NCI-H1694 treated with DMSO at 0.1 percent for 48 hours (cell line): ENCODE data around the gene INTS11.
A peak's percentile ranks its signal among the peaks of the same experiment; 100 is the strongest.
"Not testable (repeated sequence)": the region's sequence is repeated elsewhere in the genome, so short reads cannot be mapped to it uniquely, and the experiment has no call there.

Experiments used
- DNase-seq: peaks from one replicate; lab custom pipeline; 2025; lab: John Stamatoyannopoulos, UW

Gene INTS11

DNA sequence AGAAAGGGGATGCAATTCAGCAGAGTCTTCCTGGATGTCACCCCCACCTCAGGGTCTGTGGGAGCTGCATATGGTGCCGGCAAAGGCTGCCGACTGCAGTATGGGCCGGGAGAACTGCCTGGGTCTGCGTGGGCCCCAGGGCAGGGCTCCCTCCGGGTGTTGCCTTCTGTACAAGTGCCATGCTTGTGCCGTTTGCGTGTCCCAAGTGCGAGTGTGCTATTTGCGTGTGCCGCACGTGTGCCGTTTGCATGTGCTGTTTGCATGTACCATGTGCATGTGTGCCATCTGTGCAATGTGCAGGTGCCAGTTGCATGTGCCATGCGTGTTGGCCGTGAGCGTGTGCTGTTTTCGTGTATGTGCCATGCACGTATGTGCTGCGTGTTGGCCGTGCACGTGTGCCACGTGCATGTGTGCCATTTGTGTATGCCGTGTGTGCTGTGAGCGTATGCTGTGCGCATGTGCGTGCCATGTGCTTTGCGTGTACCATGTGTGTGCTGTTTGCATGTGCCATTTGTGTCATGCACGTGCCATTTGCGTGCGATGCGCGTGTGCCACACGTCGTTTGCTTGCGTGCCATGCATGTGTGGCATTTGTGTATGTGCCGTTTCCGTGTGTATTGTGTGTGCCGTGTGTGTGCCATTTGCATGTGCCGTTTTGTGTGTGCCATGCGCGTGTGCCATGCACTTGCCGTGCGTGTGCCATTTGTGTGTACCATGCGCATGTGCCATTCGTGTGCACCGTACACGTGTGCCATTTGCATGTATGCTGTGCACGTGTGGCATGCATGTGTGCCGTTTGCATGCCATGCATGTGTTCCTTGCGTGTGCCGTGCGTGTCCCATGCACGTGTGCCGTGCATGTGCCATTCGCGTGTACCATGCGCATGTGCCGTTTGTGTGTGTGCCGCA is 5.1 kb upstream of the INTS11 start:
- no peak for DNase-seq

DNA sequence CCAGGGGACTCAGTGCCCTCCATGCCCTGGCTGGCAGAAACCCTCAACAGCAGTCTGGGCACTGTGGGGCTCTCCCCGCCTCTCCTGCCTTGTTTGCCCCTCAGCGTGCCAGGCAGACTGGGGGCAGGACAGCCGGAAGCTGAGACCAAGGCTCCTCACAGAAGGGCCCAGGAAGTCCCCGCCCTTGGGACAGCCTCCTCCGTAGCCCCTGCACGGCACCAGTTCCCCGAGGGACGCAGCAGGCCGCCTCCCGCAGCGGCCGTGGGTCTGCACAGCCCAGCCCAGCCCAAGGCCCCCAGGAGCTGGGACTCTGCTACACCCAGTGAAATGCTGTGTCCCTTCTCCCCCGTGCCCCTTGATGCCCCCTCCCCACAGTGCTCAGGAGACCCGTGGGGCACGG is 3.8 kb upstream of the INTS11 start:
- no peak for DNase-seq

DNA sequence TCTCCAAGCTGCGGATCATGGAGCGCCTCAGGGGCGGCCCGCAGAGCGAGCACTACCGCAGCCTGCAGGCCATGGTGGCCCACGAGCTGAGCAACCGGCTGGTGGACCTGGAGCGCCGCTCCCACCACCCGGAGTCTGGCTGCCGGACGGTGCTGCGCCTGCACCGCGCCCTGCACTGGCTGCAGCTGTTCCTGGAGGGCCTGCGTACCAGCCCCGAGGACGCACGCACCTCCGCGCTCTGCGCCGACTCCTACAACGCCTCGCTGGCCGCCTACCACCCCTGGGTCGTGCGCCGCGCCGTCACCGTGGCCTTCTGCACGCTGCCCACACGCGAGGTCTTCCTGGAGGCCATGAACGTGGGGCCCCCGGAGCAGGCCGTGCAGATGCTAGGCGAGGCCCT is 2.8 kb upstream of the INTS11 start:
- DNase-seq, result no peak

DNA sequence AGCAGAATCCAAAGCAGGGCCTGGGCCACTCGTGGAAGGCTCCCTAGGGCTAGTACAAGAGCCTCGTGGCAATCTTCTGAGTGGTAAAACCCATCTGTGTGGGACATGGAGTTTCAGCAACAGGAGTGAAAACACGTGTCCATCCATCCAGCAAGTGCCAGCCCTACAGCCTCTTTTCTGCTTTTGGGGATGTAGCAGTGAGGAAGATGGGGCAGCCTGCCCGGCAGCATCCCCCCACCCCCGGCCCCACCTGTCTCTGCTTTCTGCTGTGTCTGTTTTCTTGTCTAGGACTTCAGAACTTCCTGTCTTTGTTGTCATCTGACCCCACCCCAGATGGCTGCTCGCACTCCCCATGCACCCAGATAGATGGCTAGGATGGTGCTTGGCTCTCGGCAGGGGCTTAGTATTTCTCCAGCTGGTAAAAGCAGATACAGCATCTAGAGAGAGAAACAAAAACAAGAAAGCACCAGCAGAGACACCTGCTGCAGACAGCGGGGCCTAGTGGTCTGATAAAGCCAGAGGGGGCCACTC is 1.7 kb upstream of the INTS11 start:
- DNase-seq, result no peak

DNA sequence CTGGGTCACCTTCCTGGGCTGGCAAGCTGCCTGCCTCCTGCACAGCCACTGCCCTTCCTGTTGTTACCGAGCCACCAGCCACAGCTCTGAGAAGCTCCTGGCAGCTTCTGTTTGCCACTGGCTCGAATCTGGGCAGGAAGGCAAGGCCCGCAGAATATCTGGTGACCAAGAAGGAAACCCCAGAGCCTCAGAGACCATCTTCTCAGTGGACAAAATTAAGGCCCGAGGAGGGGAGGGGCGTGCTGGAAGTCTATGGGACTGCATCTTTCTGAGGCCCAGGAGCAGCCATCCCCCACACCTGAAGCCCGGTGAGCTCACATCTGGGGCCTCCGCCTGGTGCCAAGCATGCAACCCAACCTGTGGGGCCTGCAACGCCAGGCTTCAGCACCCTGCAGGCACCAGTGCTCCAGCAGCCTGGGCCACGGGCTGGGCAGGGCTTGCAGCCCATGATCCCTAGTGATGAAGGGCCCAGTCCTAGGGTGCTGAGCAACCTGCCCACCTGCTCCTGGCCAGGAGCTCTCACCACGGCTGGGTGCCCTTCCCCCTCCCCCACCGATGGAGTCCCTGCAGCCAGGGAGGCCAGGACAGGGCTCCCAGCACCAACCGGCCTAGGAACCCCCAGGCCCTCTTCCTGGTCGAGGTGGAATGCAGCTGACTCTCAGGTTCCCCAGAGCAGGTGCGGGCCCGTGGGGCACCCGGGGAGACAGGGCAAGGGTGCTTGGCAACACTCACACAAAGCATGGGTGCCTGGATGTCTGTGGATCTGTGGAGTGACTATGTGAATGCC is 1.0 kb upstream of the INTS11 start:
- no peak for DNase-seq

DNA sequence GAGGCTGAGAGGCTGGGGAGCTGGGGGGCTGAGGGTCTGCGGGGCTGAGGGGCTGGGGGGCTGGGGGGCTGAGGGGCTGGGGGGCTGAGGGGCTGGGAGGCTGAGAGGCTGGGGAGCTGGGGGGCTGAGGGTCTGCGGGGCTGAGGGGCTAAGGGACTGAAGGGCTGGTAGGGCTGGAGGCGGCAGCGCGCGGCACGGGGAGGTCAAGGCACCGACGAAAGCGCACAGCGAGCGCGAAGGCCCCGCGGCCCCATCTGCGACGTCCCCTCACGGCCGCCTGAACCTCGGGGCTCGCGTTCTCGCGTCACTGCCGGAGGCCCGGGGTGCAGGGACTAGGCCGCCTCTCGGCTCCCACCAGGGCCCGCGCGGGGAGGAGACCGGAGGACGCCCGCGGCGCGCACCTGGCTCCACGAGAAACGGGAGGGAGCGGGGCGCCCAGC is 356 bp downstream of the INTS11 start:
- no peak for DNase-seq

DNA sequence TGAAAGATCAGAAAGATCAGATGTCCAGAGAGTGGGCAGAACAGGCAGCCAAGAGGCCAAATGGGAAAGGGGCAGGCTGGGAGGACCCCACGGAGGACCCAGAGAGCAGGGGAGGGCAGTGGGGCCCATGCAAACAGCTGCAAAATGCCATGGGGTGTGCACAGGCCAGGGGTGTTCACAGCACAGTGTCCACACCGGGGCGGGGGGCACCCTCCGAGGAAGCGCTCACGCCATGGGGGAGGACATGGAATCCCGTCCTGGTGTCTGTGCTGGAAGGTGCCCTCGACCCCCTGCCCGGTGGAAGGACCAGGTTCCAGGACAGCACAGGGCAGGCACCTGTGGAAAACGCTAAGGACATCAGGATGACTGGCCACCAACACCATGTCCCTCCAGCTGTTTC is 1.5 kb downstream of the INTS11 start:
- no peak for DNase-seq

DNA sequence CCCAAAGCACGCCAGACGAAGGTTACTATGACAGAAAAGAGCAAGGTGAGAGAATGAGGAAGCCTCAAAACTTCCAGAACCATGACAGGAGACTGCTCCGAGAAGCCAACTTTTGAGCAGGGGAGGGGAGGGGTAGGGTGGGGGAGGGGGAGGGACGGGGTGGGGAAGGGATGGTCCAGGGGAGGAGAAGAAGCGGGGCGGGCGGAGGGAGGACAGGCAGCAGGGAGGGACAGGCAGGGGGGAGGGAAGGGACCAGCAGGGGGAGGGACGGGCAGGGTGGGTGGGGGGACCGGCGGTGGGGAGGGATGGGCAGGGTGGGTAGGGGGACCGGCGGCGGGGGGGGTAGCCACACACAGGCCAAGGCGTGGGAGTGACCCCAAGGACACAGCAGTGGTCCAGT is 2.0 kb downstream of the INTS11 start:
- no peak for DNase-seq

DNA sequence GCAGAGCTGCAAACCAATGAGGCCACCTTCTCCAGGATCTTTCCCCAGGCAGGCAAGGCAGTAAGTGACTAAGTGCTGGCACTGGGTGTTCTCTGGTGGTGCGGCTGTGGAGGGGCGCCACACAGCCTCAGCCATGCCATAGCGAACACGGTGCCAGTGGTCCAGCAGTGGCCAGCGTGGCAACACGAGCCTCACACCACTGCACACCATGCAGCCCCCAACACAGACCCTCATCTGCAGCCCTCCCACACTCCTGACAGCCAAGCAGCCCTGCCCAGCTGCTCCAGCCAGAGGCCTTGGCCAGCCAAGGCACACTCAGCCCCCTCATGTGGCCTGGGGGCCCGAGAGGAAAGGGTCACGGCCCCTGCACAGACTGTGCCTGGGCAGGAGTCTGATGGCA is 3.0 kb downstream of the INTS11 start:
- no peak for DNase-seq

DNA sequence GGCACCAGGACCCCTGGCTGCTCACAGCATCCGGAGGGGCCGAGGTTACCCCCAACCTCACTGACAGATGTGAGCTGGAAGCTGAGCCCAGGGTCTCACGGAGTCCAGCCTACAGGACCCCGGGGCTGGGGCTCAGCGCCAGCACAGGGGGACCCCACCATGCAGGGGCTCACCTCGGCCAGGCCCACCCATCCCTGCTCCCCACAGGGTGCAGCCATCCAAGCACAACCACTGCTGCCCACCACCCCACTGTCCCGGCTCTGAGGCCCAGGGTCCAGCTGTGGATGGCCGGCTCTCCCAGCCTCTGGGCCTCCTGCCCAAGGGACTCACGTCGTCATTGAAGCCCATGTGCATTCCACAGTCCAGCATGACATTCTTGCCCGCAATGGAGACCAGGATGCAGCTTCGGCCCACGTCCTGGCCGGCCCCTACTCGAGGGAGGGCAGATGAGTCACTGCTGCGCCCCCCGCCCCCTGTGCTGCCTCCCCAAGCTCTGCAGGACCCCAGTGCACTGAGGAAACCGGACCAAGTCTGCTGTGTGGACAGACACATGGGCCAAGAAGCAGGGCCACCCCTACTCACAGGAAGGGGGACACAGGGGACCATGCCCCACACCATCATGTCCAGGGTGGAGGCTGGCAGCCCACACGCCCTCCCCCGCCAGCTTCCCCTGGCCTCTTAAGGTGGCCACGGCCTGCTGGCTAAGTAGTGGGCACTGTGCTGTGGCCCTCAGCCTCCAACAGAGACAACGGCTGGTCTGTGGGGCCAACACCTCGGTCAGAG is 3.6 kb downstream of the INTS11 start:
- no peak for DNase-seq

DNA sequence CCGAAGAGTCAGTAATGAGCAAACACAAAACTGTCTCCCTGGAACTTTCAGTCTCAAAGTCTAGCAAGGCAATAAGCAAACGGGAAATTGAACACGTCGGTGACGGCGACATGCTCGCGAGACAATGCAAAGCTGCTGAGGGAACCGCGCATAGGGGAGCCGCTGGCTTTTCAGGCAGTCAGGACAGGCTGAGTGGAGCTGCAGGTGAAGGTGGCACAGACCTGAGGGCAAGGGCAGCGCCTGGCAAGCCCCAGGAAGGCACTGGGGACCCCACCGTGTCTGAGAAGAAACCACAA is 4.9 kb downstream of the INTS11 start:
- DNase-seq, result no peak

DNA sequence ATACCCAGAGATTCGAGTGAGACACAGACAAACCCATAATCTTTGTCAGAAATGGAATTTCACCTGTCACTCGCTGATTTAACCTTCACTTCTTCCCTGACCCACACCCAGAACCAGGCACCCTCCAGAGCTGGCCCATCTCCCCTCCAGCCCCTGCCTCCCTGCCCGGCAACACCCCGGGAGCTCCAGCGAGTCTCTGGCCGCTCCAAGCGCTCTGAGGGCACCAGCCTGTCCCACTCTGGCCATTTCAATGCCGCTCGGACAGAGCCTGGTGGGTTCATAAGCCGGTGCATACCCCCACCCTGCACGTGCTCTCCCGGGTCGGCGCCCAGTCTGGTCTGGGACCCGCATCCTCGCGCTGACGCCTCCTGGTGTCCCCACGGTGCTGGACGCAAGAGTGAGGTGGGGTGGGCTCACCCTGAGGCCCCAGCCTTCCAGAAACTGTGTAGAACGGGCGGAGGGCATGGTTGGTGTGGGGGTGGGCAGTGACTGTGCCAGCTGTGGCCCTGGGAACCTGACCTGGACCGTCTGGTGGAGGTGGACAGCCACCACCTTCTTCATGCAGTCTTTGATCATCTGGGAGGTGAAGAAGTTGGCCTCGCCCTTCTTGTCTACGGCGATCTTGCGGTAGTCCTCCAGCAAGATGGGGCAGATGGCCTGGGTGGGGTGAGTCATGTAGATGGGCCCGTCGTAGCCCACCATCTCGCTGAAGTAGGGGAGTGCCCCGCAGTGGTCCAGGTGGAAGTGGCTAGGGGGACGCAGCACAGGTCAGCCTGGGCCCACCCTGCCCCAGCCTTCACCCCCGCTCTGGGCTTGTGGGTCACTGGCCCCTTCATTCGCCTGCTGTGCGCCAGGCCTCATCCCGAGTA is 5.4 kb downstream of the INTS11 start:
- DNase-seq, result no peak

DNA sequence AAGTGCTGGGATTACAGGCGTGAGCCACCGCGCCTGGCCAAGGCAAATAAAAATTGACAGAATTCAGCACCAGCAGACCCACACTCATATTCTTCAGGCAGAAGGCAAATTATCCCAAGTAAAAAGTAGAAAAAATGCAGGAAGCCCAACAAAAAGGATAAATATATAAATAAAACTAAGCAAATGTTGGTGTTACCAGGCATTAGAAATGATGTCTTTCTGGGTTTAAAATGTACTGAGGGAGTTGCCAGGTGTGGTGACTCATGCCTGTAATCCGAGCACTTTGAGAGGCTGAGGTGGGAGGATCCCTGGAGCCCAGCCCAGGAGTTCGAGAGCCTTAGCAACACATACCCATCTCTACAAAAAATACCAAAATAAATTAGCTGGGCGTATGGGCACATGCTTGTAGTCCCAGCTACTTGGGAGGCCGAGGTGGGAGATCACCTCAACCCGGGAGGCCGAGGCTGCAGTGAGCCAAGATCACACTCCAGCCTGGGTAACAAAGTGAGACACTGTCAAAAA is 6.3 kb downstream of the INTS11 start:
- DNase-seq, result peak; percentile 76

DNA sequence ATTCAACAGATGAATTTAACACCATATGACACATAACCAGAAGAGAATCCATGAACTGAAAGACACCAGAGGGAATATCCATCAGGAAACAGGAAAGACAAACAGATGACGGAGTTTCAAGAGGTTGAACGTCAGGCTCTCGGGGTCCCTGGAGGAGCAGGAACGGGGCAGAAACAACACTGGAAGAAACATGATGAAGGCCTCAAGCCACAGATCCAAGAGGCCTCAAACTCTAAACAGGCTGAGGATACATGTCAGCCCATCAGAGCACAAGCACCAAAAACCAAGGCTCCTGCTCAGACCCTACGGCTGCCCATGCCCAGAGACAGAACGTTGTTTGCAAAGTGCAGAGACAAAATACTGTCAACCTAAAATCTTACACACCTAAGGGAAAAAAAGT is 7.0 kb downstream of the INTS11 start:
- no peak for DNase-seq

DNA sequence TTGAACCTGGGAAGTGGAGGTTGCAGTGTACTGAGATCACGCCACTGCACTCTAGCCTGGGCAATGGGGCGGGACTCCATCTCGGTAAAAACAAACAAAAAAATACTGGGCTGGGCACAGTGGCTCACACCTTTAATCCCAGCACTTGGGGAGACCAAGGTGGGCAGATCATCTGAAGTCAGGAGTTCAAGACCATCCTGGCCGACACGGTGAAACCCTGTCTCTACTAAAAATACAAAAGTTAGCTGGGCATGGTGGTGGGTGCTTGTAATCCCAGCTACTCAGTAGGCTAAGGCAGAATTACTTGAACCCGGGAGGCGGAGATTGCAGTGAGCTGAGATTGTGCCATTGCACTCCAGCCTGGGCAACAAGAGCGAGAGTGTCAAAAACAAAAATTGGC is 8.3 kb downstream of the INTS11 start:
- DNase-seq, result not testable (repeated sequence)

DNA sequence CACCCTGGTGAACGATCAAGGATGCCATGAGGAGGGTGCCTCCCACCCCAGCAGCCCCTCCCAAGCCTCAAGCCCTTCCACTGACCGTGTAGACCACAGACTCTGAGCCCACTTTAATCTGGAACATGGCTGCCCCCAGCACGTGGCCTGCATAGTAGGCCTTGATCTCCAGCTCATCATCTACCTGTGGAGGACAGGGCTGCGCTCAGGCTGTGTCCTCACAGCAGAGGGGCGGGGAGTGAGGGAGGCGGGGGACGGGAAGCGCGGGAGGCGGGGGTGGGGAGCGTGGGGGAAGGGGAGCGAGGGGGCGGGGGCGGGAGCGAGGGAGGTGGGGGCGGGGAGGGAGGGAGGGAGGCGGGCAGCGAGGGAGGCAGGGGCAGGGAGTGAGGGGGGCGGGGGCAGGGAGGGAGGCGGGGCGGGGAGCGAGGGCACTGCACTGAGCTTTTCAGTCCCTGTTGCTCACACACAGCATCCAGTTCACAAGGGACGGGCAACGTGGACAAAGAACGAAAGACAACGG is 9.0 kb downstream of the INTS11 start:
- no peak for DNase-seq

DNA sequence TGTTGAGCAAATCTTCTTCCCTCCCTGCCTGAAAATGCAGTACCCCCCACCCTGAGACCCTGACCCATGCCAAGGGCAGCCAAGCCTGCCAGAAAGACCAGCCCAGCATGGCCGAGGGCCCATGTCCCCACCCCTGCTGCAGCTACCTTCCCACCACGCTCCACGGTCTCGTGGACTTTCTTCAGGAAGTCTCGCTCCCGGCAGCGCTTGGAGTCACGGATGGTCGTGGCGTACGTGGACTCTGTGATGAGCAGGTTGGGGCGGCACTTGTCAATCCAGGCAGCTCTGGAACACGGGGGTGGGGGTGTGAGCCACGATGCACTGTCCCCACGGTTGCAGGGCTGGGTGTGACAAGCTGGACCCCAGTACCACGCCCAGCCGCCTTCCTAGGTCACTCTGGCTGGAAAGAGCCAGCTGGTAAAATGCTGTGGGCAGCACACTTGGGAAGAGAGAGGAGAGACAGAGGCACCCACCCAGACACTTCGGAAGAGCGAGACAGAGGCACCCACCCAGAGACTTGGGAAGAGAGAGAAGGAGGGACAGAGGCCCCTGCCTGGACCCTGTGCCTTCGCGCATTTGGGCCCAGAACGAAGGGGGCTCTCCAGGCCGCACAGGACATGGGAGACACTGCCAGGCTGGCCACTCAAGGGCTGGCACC is 9.7 kb downstream of the INTS11 start:
- no peak for DNase-seq

DNA sequence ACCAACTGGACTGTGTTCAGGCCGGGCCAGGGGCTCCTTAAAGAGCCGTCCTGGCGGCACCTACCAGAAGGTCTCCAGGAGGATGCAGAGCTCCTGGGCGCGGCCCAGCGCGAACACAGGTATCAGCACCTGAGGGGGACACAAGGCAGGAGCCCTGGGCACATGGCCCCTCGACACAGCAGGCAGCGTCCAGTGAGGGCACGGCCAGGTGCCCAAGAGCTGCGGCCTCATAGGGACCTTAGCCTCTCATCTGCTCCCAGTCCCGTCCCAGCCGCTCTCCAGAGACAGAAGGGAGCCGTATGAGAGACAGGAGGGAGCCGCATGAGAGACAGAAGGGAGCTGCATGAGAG is 10.2 kb downstream of the INTS11 start:
- DNase-seq, result no peak

DNA sequence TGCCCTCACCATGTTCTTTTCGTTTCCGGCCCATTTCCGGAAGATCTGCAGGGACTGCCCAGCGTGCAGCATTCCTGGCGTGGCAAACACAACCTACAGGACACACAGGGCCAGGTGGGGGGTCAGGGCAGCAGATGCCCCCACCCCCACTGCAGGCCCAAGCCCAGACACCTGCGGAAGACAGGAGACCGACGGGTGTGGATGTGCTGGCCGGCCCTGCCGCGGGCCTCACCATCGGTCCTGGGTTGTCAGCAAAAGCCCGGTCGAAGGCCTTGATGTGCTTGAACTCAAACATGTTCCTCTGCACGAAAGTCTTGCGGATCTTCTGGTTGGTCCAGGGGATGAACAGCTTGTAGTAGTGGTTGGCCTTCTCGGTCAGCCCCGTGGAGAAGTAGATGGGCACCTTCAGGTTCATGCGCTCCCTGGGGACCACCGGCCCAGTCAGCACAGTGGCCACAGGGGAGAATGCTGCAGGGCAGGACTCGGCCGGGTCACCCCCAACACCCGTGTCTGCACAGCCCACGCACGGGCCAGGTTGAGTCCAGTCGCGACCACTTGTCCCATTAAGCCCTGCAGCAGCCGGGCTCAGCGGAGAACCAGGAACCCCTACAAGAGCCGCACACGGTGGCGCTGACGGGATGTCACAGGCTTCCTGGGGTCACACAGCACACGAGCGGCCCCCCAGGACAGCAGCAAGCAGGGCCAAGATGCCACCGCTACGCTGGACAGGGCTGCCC is 10.8 kb downstream of the INTS11 start:
- no peak for DNase-seq
